Thymus (tissue), 11 donors: ENCODE measurements around the gene DHX15. TPM values are rescaled to one million over a fixed set of nuclear protein-coding genes. Genes with fewer than 3 reads are reported as not detected.

ENCODE experiments used
- DNase-seq, 9 donors: peaks; one replicate each; pipeline ENCODE4 v3.0.0-alpha.2; 2013; ENCODE audit warnings: low spot score in 9 of 9, low read depth in 6 of 9, missing footprints in 1 of 9
- H3K27ac ChIP-seq, 2 donors: one replicate each; pipeline ENCODE4 v1.5.1; 2013; ENCODE audit warnings: control low read depth in 1 of 2, low read depth in 1 of 2, low read length in 1 of 2, mild to moderate bottlenecking in 1 of 2, moderate library complexity in 1 of 2
- H3K27me3 ChIP-seq, 2 donors: one replicate each; pipeline ENCODE4 v1.5.1; 2013; ENCODE audit warnings: low read length in 1 of 2; ENCODE audit not compliant: control insufficient read depth in 2 of 2, insufficient read depth in 1 of 2
- H3K36me3 ChIP-seq, 2 donors: one replicate each; pipeline ENCODE4 v1.5.1; 2013; ENCODE audit warnings: low read length in 1 of 2, mild to moderate bottlenecking in 1 of 2, moderate library complexity in 1 of 2; ENCODE audit not compliant: control insufficient read depth in 2 of 2, insufficient read depth in 2 of 2
- H3K4me1 ChIP-seq, 2 donors: one replicate each; pipeline ENCODE4 v1.5.1; 2013; ENCODE audit warnings: low read length in 2 of 2; ENCODE audit not compliant: control insufficient read depth in 2 of 2, insufficient read depth in 2 of 2
- H3K4me3 ChIP-seq, 2 donors: one replicate each; pipeline ENCODE4 v1.5.1; 2013; ENCODE audit warnings: low read length in 2 of 2, control low read depth in 1 of 2, mild to moderate bottlenecking in 1 of 2
- H3K9me3 ChIP-seq, 2 donors: one replicate each; pipeline ENCODE4 v1.5.1; 2013; ENCODE audit warnings: low read length in 1 of 2, mild to moderate bottlenecking in 1 of 2; ENCODE audit not compliant: control insufficient read depth in 2 of 2, insufficient read depth in 1 of 2
- WGBS: extraction: QIAGEN DNeasy Blood & Tissue Kit; methylation state at CpG from one replicate; pipeline ENCODE4 v1.1.7; 2013; 5-methylcytosine and 5-hydroxymethylcytosine counted together
- polyA plus RNA-seq: library from polyadenylated mRNA; stranded (reverse); fragments of 200-250 nt; gene quantifications from one replicate; pipeline ENCODE4 v1.2.3, GENCODE V29; 2013
- total RNA-seq: library from RNA; stranded (reverse); fragments of 120-200 nt; gene quantifications from one replicate; pipeline ENCODE4 v1.2.4, GENCODE V29; 2013
- donor health status: healthy.

DHX15 gene
- total and polyA plus RNA-seq, 2 donors = 98.3 to 177 TPM

- 93% methylated on average over 2 of the region's 2 CpGs for WGBS
- no peaks in the 10 kb centered on the region for H3K4me1 ChIP-seq
Observed at GRCh38 chr4:24559889-24560288, 24.5 kb downstream of the DHX15 start.

DNA sequence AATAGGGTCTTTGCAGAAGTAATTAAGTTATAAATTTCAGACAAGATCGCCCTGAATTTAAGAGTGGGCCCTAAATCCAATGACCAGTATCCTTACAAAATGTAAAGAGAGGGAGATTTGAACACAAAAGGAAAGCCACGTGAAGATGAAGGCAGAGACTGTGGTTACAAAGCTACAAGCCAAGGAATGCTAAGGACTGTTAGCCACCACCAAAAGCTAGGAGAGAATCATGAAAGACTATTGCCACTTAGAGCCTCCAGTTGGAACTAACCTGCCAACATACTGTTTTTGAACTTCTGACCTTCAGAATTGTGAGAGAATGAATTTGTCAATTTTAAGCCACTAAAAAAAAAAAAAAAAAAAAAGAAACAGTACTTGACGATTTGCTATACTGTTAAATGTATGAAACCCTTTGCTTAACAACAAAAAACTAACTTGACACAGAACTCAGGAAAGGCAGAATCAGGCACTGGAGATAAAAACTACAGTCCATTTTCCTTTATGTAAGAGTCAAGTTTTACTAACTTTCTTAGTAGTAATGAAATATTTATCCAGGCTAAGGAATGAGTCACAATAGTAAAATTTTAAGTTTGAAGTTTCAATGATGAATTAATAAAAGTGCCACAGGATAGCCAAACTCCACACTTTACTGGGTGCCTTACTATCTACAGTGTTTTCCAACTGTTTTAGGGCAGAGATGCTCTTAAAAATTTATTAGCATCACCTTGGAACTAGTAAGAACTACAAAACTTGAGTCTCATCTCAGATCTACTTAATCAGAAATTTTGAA, 25.1 kb downstream of the DHX15 start:
- peaks cover 4 to 39% of the 10 kb centered on the region in 2 donors for H3K36me3 ChIP-seq
- no peaks in the 10 kb centered on the region for H3K27me3 ChIP-seq
- H3K4me1 ChIP-seq = no peaks in the 10 kb centered on the region
- H3K9me3 ChIP-seq = no peaks in the 10 kb centered on the region
- 92% methylated on average over 3 of the region's 3 CpGs for WGBS
- DNase-seq = no peak
- H3K4me3 ChIP-seq = no peak overlapping the region
- no peak overlapping the region for H3K27ac ChIP-seq

More at GRCh38 chr4:24559889-24560288, 24.5 kb downstream of the DHX15 start:
- no peak overlapping the region for H3K4me3 ChIP-seq
- H3K27ac ChIP-seq = no peak overlapping the region
- H3K27me3 ChIP-seq = no peaks in the 10 kb centered on the region
- H3K36me3 ChIP-seq = peaks cover 4 to 37% of the 10 kb centered on the region in 2 donors
- no peak for DNase-seq
- H3K9me3 ChIP-seq = no peaks in the 10 kb centered on the region

DNA sequence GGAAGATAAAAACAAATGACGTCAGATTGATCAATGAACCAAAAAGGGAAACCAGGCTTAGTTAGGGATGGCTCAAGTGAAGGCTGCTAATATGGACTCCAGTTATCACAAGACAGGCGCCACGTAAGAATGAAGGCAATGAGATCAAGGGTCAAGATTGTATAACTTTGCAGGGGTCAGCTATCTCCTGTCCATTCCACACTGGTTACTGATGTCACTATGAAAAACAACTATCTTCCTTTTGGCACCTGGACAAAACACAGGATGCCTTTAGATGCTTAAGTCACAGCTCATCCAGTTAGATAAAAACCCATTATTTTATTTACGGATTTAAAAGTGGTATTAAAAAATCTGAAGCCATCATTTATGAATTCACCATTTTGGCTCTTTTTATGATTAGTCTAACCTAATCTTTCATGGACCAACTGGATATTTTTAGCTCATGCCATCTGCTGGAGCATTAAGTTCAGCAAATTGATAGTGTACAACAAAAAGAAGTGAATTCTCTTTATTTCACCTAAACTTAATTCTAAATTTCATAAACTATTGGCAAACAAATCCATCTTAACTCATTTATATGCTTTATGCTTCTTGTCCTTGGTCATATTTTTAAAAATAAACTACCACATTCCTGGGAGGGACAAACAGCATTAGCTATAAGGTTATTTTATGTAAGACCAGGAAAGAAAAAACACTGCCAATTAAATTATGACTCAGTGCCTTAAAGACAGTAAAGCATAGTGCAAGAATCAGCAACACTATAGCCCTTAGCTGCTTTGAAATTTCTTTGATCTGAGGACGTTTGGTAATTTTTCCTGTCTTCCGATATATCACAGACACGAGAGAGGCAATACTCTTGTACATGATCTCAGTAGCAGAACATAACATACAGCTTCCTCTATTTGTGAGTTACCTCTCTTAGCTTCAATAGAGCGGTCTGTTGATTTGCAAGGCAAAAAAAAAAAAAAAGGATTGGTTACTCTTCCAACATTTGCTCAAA, 27.0 kb downstream of the DHX15 start:
- Histone ChIP-seq H3K9me3 (no peaks in the 10 kb centered on the region), H3K27me3 (no peaks in the 10 kb centered on the region), H3K4me3 (no peak overlapping the region), H3K4me1 (no peaks in the 10 kb centered on the region), H3K36me3 (peaks cover 4 to 40% of the 10 kb centered on the region in 2 donors), H3K27ac (no peak overlapping the region)
- DNase-seq = no peak
- 69% methylated on average over 8 of the region's 8 CpGs for WGBS

DNA sequence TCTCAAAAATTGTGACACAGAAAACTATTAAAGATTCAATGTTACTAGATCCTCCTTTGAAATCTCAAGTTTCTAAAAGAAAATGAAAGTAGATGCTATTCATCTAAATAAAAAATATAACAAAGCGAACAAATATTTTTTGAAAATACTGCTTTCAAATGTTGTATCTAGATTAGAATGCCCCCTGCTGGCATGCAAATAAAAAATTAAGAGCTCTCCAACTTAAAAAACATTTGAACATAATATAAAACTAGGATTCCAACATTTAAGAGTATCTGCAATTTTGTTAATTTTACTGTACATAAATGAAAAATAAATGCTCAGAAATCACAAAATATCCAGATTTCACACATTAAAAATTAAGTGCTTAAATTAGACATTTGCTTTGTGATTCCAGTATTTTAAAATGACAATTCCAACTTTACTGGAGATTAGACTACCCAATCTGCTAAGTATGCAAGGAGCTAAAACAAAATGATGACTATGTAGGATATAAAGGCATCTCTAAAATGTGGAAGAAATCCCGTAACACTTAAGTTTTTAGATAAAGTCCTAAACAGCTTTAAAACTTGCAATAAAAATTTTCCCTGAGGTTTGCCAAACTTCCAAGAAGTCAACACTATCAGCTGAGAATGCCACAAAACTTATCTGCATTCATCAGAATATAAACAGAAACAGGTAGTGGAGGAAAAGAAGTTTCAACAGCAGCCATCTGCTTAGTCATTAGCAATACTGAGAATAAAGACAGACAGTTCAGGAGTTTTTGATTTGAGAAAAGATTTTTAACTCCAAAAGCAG, 32.7 kb downstream of the DHX15 start:
- Histone ChIP-seq H3K9me3 (no peaks in the 10 kb centered on the region), H3K27ac (no peak overlapping the region), H3K4me3 (no peak overlapping the region), H3K27me3 (no peaks in the 10 kb centered on the region), H3K36me3 (peaks cover 16 to 68% of the 10 kb centered on the region in 2 donors), H3K4me1 (no peaks in the 10 kb centered on the region)
- DNase-seq = no peak
- WGBS = 98% methylated on average over 2 of the region's 2 CpGs

DNA sequence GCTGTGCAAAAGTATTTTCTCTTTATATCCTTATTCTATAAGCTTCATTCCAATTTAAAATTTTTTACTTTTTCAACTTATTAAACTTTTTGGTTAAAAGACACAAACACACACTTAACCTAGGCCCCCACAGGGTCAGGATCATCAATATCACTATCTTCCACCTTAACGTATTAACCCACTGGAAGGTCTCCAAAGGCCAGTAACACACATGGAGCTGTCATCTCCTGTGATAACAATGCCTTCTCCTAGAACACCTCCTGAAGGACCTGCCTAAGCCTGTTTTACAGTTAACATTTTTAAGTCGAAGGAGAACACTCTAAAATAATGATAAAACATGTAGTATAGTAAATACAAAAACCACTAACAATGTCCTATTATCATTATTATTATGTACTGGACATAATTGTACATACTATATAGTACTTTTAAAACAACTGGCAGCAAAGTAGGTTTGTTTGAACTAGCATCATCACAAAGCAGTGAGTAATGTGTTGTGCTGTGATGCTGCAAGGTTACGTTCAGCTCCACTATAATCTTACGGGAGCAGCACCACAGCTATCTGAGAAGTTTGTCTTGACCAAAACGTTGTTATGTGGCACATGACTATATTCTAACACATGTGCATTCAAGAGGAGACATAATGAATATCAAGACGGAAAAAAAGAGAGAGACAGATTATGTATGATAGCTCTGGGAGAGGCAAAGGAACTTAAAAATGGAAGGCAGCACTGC, 33.7 kb downstream of the DHX15 start:
- H3K36me3 ChIP-seq = peaks cover 16 to 65% of the 10 kb centered on the region in 2 donors
- H3K4me3 ChIP-seq = no peak overlapping the region
- H3K9me3 ChIP-seq = no peaks in the 10 kb centered on the region
- no peaks in the 10 kb centered on the region for H3K27me3 ChIP-seq
- WGBS = 93% methylated on average over 6 of the region's 6 CpGs
- no peaks in the 10 kb centered on the region for H3K4me1 ChIP-seq
- H3K27ac ChIP-seq = no peak overlapping the region
- no peak for DNase-seq

DNA sequence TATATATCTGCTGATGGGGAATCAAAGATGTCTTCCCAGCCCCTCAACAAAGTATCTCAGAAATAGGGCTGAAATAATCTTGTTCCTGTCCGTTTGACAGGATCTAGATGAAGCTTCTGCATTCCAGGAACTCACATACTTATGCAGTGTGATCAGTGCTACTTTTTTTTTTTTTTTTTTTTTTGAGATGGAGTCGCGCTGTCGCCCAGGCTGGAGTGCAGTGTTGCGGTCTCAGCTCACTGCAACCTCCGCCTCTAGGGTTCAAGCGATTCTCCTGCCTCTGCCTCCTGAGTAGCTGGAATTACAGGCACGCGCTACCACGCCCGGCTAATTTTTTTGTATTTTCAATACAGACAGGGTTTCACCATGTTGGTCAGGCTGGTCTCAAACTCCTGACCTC, 36.4 kb downstream of the DHX15 start:
- Histone ChIP-seq H3K36me3 (peaks cover 17 to 53% of the 10 kb centered on the region in 2 donors), H3K27me3 (no peaks in the 10 kb centered on the region), H3K4me3 (no peak overlapping the region), H3K9me3 (no peaks in the 10 kb centered on the region), H3K27ac (no peak overlapping the region), H3K4me1 (no peaks in the 10 kb centered on the region)
- WGBS = 96% methylated on average over 11 of the region's 11 CpGs
- DNase-seq = no peak

DNA sequence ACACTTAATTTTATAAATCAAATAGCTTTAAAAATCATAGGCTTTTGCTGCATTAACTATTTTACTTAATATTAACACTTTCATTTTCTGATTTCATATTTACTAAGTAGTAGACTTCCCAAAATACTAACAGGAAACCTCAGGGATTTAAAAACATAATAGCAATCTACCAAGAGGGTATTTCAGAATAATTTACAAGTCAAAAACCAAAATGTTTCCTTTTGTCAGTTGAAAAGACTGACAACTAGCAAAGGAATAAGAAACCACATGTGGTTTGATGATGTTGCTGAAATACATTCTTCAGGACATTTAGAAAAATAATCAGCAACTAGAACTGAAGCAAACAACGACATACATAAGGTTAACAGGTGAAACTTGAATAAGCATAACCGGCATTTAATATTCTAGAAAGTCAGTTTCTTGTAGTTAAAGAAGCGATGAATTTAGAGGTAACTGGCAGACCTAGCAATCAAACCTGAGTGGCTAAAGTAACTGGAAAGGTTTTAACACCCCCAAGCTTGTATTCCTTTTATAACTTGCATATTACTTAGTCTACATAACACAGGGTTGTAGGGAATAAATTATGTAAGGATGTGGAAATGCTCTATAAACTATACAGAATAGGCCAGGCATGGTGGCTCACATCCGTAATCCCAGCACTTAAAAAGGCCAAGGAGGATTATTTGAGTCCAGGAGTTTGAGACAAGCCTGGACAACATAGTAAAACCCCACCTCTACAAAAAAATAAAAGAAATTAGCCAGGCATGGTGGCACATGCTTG, 40.0 kb downstream of the DHX15 start:
- Histone ChIP-seq H3K4me3 (no peak overlapping the region), H3K36me3 (peaks cover 27 to 67% of the 10 kb centered on the region in 2 donors), H3K27ac (no peak overlapping the region)

DNA sequence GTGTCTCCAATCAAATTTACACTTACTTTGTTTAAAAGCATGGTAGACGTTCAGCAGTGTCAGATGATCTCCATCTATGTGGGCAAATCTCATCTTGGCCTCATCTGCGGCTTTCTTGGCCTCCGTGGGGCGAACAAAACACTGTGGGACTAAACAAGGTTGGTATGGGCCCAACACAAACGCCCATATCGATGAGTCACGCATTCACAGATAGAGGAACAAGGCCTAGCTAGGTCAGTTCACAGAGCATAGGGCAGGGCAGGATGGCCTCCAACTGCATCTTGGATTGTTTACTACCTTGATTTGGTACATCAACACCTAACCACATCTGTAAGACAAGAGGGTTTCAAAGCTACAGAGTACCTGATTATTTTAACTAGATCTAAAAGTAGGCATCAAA, 47.3 kb downstream of the DHX15 start:
- Histone ChIP-seq H3K27ac (no peak overlapping the region), H3K36me3 (peaks cover 18 to 66% of the 10 kb centered on the region in 2 donors), H3K4me1 (no peaks in the 10 kb centered on the region), H3K9me3 (no peaks in the 10 kb centered on the region), H3K4me3 (no peak overlapping the region), H3K27me3 (no peaks in the 10 kb centered on the region)
- no peak for DNase-seq
- 96% methylated on average over 7 of the region's 7 CpGs for whole genome bisulfite sequencing

More for the DNA sequence above, 40.0 kb downstream of the DHX15 start:
- no peak for DNase-seq
- Histone ChIP-seq H3K27me3 (no peaks in the 10 kb centered on the region), H3K4me1 (no peaks in the 10 kb centered on the region), H3K9me3 (no peaks in the 10 kb centered on the region)
- WGBS = 72% methylated on average over 4 of the region's 4 CpGs
